Endothelial cell of umbilical vein (primary cell): ENCODE data around the gene ARHGAP21. TPM values are rescaled to one million over a fixed set of nuclear protein-coding genes. Genes with fewer than 3 reads are reported as not detected.

Source experiments
- BruUV-seq: library from RNA; stranded (reverse); fragments of 400-500 nt; replicated peaks from 2 replicates; lab custom pipeline; 2021; lab: Mats Ljungman, UMichigan
- CTCF ChIA-PET: fragments of 300-600, 350-600 bp; sonication (Branson Sonifier 250); formaldehyde crosslinking; loops from one replicate; lab custom pipeline; 2021; ENCODE audit warnings: antibody characterized with exemption, inconsistent platforms; lab: Charles Lee
- POLR2A ChIA-PET: fragments of 300-600, 350-600 bp; sonication (Branson Sonifier 250); formaldehyde crosslinking; loops from one replicate; lab custom pipeline; 2021; ENCODE audit warnings: antibody characterized with exemption, inconsistent platforms; lab: Charles Lee
- DNase-seq: peaks from one replicate; pipeline ENCODE4 v3.0.0-alpha.2; 2011; ENCODE audit warnings: low read depth, low spot score
- FAIRE-seq: peaks from 2 replicates; lab custom pipeline; 2011; peaks lifted over from hg19 to GRCh38; lab: Jason Lieb, UNC
- H2AFZ ChIP-seq: 2 replicates; pipeline ENCODE4 v1.6.0; 2012; ENCODE audit warnings: low read depth, low read length, control low read depth, inconsistent platforms
- H3K27ac ChIP-seq: 2 replicates; pipeline ENCODE4 v1.5.1; 2011; ENCODE audit warnings: low read depth, mild to moderate bottlenecking, control low read depth, low read length, moderate library complexity; ENCODE audit not compliant: insufficient read depth
- H3K27me3 ChIP-seq, 2 experiments: 2 replicates each; pipeline versions ENCODE4 v1.6.0 to v1.6.1; 2011; ENCODE audit warnings: low read length in 2 of 2, mixed read lengths in 1 of 2; ENCODE audit not compliant: control insufficient read depth in 2 of 2, insufficient read depth in 2 of 2
- H3K36me3 ChIP-seq, 2 experiments: 2 replicates in 1 of 2; 3 replicates in 1 of 2; pipeline ENCODE4 v1.5.1; 2011; ENCODE audit warnings: low read length in 2 of 2, mild to moderate bottlenecking in 1 of 2, moderate library complexity in 1 of 2; ENCODE audit not compliant: control insufficient read depth in 2 of 2, insufficient read depth in 2 of 2; ENCODE audit errors: extremely low read depth in 1 of 2
- H3K4me1 ChIP-seq: 3 replicates; pipeline ENCODE4 v1.5.1; 2011; ENCODE audit warnings: mild to moderate bottlenecking, low read length; ENCODE audit not compliant: control insufficient read depth, insufficient read depth; ENCODE audit errors: extremely low read depth
- H3K4me2 ChIP-seq: 2 replicates; pipeline ENCODE4 v1.6.1; 2011; ENCODE audit warnings: low read length, control low read depth, mixed read lengths; ENCODE audit not compliant: insufficient read depth
- H3K4me3 ChIP-seq, 3 experiments: fragments of 200-600 bp in 1 of 3; sonication (generic), shearing (Covaris generic) in 1 of 3; replicated peaks in 1 of 3; 2 replicates each; pipeline ENCODE4 v1.5.1; 2011 to 2016; ENCODE audit warnings: control low read depth in 3 of 3, low read length in 3 of 3, mild to moderate bottlenecking in 2 of 3, inconsistent platforms in 1 of 3, low read depth in 1 of 3, moderate library complexity in 1 of 3; ENCODE audit not compliant: insufficient read depth in 1 of 3
- H3K79me2 ChIP-seq: 2 replicates; pipeline ENCODE4 v1.6.0; 2012; ENCODE audit warnings: low read length, inconsistent platforms; ENCODE audit not compliant: control insufficient read depth, insufficient read depth
- H3K9ac ChIP-seq: replicated peaks from 2 replicates; pipeline ENCODE3; 2011; ENCODE audit warnings: low read length, control low read depth; ENCODE audit not compliant: insufficient read depth; ENCODE audit errors: extremely low read depth
- H3K9me1 ChIP-seq: replicated peaks from 3 replicates; pipeline ENCODE4 v1.6.0; 2011; ENCODE audit warnings: mild to moderate bottlenecking, low read length; ENCODE audit not compliant: control insufficient read depth, insufficient read depth; ENCODE audit errors: extremely low read depth
- H3K9me3 ChIP-seq: replicated peaks from 2 replicates; pipeline ENCODE4 v1.5.1; 2012; ENCODE audit warnings: low read length, inconsistent platforms; ENCODE audit not compliant: control insufficient read depth, insufficient read depth
- H4K20me1 ChIP-seq: replicated peaks from 2 replicates; pipeline ENCODE3; 2011; ENCODE audit warnings: mild to moderate bottlenecking, low read length; ENCODE audit not compliant: control insufficient read depth, insufficient read depth; ENCODE audit errors: extremely low read depth
- EZH2 ChIP-seq: IDR thresholded peaks from 2 replicates; pipeline ENCODE4 v1.6.1; 2012; ENCODE audit warnings: borderline replicate concordance, low read depth, mild to moderate bottlenecking, moderate library complexity, low read length, inconsistent platforms; ENCODE audit not compliant: severe bottlenecking
- FOS ChIP-seq: IDR thresholded peaks from 2 replicates; pipeline ENCODE4 v1.6.1; 2011; ENCODE audit warnings: mild to moderate bottlenecking, low read length, moderate library complexity, borderline replicate concordance; ENCODE audit not compliant: insufficient read depth
- GATA2 ChIP-seq: IDR thresholded peaks from 2 replicates; pipeline ENCODE4 v1.7.0; 2011; ENCODE audit warnings: low read depth, mild to moderate bottlenecking, moderate library complexity, mixed read lengths, low read length; ENCODE audit not compliant: insufficient read length, insufficient read depth
- POLR2A ChIP-seq: IDR thresholded peaks from 2 replicates; pipeline ENCODE4 v1.6.1; 2012; ENCODE audit warnings: low read depth, mild to moderate bottlenecking, control low read depth, low read length
- dilution Hi-C: fragments of 300-500 bp; cut with MboI; formaldehyde crosslinking; loops from one replicate; pipeline ENCODE4 v1.15.0; 2019; ENCODE audit warnings: low sequenced_read_pairs; ENCODE audit not compliant: extremely low pct_ligation_motif_present
- intact Hi-C: fragments of 100-400 bp; cut with micrococcal nuclease; formaldehyde crosslinking; loops from one replicate; pipeline ENCODE4 v1.10.0; 2022
- polyA plus RNA-seq, 4 experiments: library from polyadenylated mRNA; depleted of rRNA in 3 of 4; stranded (reverse) in 3 of 4; unstranded in 1 of 4; fragments of >200 nt; gene quantifications; 2 replicates each; pipeline versions ENCODE4 v1.2.1 to v1.2.3, GENCODE V29; 2011 to 2012; ENCODE audit warnings: missing spikeins in 1 of 4
- total RNA-seq: library from RNA; stranded (reverse); gene quantifications from 2 replicates; pipeline ENCODE4 v1.2.3, GENCODE V29; 2021
- TF ChIP-seq, protein P1 (sequence below): IDR thresholded peaks from 2 replicates; pipeline ENCODE4 v1.6.1; 2011; ENCODE audit not compliant: insufficient read depth, insufficient read length

ARHGAP21 gene
- total and polyA plus RNA-seq, 2 donors (not counting 3 experiments of a cell fraction or from before 2014, with no cell fraction given) = 29.5 to 97.8 TPM

DNA sequence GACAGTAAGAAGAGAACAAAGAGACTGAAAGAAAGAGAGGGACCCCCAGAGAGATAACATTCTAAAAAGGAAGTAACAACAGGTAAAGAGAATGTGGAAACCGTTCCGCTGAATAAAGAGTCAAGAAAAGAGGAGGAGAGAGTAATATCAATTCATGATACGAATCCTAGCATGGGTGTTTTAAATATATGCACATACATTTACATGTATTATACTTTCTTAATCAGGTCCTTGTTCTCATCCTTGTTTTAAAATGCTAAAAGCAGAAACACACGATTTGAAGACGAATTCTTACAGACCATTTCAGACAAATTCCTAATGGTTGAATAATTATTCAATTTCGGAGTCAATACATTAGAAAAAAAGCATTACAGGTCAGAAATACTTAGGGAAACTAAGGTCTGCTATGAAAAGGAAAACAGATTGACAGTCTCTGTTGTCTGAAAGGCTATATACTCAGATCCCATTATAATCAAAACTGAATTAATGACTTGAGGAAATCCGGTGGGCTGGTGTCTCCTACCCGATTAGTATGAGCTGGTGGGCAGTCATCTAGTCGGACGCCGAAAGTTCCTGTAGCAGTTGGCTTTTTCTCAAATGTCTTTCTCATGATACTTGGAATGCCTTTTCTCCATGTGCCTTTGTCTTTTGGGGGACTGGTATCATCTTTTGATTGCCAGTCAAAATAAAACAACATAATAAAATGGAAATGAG is 127.3 kb downstream of the ARHGAP21 start:
- H3K36me3 ChIP-seq = peaks cover 16 to 44% of the 10 kb centered on the region in 2 experiments
- no peaks in the 10 kb centered on the region for H3K9me3 ChIP-seq
- intact Hi-C loops = no loop called here
- H3K27ac ChIP-seq = no peak overlapping the region
- ChIA-PET POLR2A (no interaction called here), CTCF (interaction anchor here (1.8 to 3.5 kb wide), 2 partner anchors 21 to 484 kb away, joined by 7 to 13 read pairs; no protein-coding TSS in a partner anchor)
- H3K79me2 ChIP-seq = no peaks in the 10 kb centered on the region
- H3K9me1 ChIP-seq = no peaks in the 10 kb centered on the region
- no peak overlapping the region for H3K9ac ChIP-seq
- no peaks in the 10 kb centered on the region for H4K20me1 ChIP-seq
- dilution Hi-C loops = no loop called here
- H3K4me1 ChIP-seq = no peaks in the 10 kb centered on the region
- H2AFZ ChIP-seq = no peak overlapping the region
- H3K27me3 ChIP-seq = no peaks in the 10 kb centered on the region
- TF ChIP-seq GATA2 = no peak
- TF ChIP-seq EZH2 = no peak
- TF ChIP-seq, protein P1, sequence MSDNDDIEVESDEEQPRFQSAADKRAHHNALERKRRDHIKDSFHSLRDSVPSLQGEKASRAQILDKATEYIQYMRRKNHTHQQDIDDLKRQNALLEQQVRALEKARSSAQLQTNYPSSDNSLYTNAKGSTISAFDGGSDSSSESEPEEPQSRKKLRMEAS = no peak
- TF ChIP-seq FOS = no peak
- no peak overlapping the region for H3K4me2 ChIP-seq
- no peak overlapping the region for H3K4me3 ChIP-seq
- BruUV-seq = no TSS peak
- no peak for DNase-seq
- no peak for FAIRE-seq

DNA sequence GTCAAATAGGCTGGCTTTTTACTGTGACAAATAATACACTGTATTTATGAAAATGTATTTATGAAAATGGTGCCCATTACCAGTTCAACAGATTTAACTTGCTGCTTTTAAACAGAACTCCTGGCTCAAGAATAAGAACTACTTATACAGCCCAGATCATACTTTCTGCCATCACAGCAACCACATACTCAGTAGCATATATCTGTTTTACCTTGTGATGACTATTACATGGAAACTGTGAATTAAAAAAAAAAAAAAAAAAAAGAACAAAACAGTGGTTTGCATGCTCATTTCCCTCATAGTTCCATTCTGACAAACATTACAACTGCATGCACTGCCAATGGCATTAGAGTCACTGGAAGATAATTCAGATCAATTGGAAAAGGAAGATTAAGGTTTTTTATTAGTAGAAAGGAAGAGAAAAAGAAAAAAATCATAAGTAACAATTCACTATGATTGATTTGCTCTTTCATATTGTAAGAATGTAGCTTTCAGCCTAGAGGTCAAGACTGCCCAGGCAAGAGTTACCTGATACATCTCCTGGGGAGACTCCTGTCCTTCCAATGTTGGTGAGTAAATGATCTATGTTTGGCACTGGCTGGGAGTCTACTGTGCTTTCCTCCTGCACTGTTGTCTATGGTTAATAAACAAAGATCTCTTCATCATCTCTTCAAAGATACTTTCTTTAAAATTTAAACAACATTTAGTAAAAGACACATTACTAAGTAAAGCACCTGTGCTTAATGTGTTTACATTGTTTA is 132.8 kb downstream of the ARHGAP21 start:
- Histone ChIP-seq H3K27ac (no peak overlapping the region), H2AFZ (no peak overlapping the region), H3K9ac (no peak overlapping the region), H4K20me1 (no peaks in the 10 kb centered on the region), H3K9me1 (no peaks in the 10 kb centered on the region), H3K79me2 (no peaks in the 10 kb centered on the region), H3K9me3 (no peaks in the 10 kb centered on the region), H3K4me2 (no peak overlapping the region), H3K36me3 (peaks cover 11 to 36% of the 10 kb centered on the region in 2 experiments), H3K4me1 (no peaks in the 10 kb centered on the region), H3K4me3 (no peak overlapping the region), H3K27me3 (no peaks in the 10 kb centered on the region)
- TF ChIP-seq POLR2A = no peak
- no peak for TF ChIP-seq EZH2
- no peak for TF ChIP-seq GATA2
- no peak for DNase-seq
- ChIA-PET CTCF (interaction anchor here (1.0 kb wide), 1 partner anchor 27 kb away, joined by 3 read pairs; no protein-coding TSS in a partner anchor), POLR2A (no interaction called here)
- no peak for FAIRE-seq
- no TSS peak for BruUV-seq
- intact Hi-C loops = no loop called here
- dilution Hi-C loops = no loop called here
